ENCODE data around the gene KIAA1614. TPM values are rescaled to one million over a fixed set of nuclear protein-coding genes. Genes with fewer than 3 reads are reported as not detected.
A peak's percentile ranks its signal among the peaks of the same experiment; 100 is the strongest.

The KIAA1614 gene
- total RNA-seq, 2 donors from 2014 or later = 0.22 to 0.67 TPM

- Mint-ChIP-seq H3K36me3 (peaks cover 21% of the 10 kb centered on the region), H3K27ac (peak overlapping the region in 1 of 2 donors; percentile 17), H3K4me3 (no peak overlapping the region), H3K4me1 (ENCODE audit: low read depth in 2 of 2) (peaks cover 29% of the 10 kb centered on the region in 2 donors), H3K27me3 (no peaks in the 10 kb centered on the region), H3K9me3 (no peaks in the 10 kb centered on the region)
- no peak for ATAC-seq
- DNase-seq (ENCODE audit: low spot score) = no peak
Measured at GRCh38 chr1:180976191-180976590, 63.5 kb downstream of the KIAA1614 start.

GRCh38 chr1:180976732-180977357, 64.1 kb downstream of the KIAA1614 start:
- Mint-ChIP-seq H3K27me3 (no peaks in the 10 kb centered on the region), H3K36me3 (peaks cover 21% of the 10 kb centered on the region), H3K4me3 (no peak overlapping the region), H3K9me3 (no peaks in the 10 kb centered on the region), H3K27ac (peak overlapping the region in 1 of 2 donors; percentile 17), H3K4me1 (ENCODE audit: low read depth in 2 of 2) (peaks cover 30 to 31% of the 10 kb centered on the region in 2 donors)
- ATAC-seq = peak in 1 of 2 donors; percentile 31
- DNase-seq (ENCODE audit: low spot score) = no peak

- Mint-ChIP-seq H3K36me3 (peaks cover 17% of the 10 kb centered on the region), H3K9me3 (no peaks in the 10 kb centered on the region), H3K4me1 (ENCODE audit: low read depth in 2 of 2) (peaks cover 17 to 19% of the 10 kb centered on the region in 2 donors), H3K4me3 (peak overlapping the region; percentile 35), H3K27me3 (no peaks in the 10 kb centered on the region), H3K27ac (peak overlapping the region; percentile 2 to 73)
- peak; percentile 67 for DNase-seq (ENCODE audit: low spot score)
- ATAC-seq = peak; percentile 76 to 78
Measured at GRCh38 chr1:180981596-180982387, 69.1 kb downstream of the KIAA1614 start.

GRCh38 chr1:180982422-180982821, 69.7 kb downstream of the KIAA1614 start:
- H3K4me3 Mint-ChIP-seq = no peak overlapping the region
- DNase-seq (ENCODE audit: low spot score) (no peak), ATAC-seq (no peak)
- no peaks in the 10 kb centered on the region for H3K9me3 Mint-ChIP-seq
- H3K27me3 Mint-ChIP-seq = no peaks in the 10 kb centered on the region
- H3K4me1 Mint-ChIP-seq (ENCODE audit: low read depth in 2 of 2) = peaks cover 10 to 25% of the 10 kb centered on the region in 2 donors
- peak overlapping the region in 1 of 2 donors; percentile 73 for H3K27ac Mint-ChIP-seq
- peaks cover 24% of the 10 kb centered on the region for H3K36me3 Mint-ChIP-seq

- DNase-seq (ENCODE audit: low spot score) (no peak), ATAC-seq (no peak)
- no peak overlapping the region for H3K4me3 Mint-ChIP-seq
- peaks cover 5 to 12% of the 10 kb centered on the region in 2 donors for H3K4me1 Mint-ChIP-seq (ENCODE audit: low read depth in 2 of 2)
- no peaks in the 10 kb centered on the region for H3K9me3 Mint-ChIP-seq
- peaks cover 21% of the 10 kb centered on the region for H3K36me3 Mint-ChIP-seq
- no peak overlapping the region for H3K27ac Mint-ChIP-seq
- no peaks in the 10 kb centered on the region for H3K27me3 Mint-ChIP-seq
Measured at GRCh38 chr1:180988253-180988752, 75.6 kb downstream of the KIAA1614 start.

GRCh38 chr1:180994262-180994661, 81.6 kb downstream of the KIAA1614 start:
- DNase-seq (ENCODE audit: low spot score) = no peak
- no peak overlapping the region for H3K4me3 Mint-ChIP-seq
- ATAC-seq = peak in 1 of 2 donors; percentile 59
- no peaks in the 10 kb centered on the region for H3K9me3 Mint-ChIP-seq
- H3K36me3 Mint-ChIP-seq = peaks cover 11% of the 10 kb centered on the region
- H3K4me1 Mint-ChIP-seq (ENCODE audit: low read depth in 2 of 2) = peaks cover 10 to 13% of the 10 kb centered on the region in 2 donors
- no peak overlapping the region for H3K27ac Mint-ChIP-seq
- H3K27me3 Mint-ChIP-seq = no peaks in the 10 kb centered on the region

GRCh38 chr1:180997843-180998504, 85.3 kb downstream of the KIAA1614 start:
- Mint-ChIP-seq H3K36me3 (peaks cover 27% of the 10 kb centered on the region), H3K4me1 (ENCODE audit: low read depth in 2 of 2) (peaks cover 15 to 17% of the 10 kb centered on the region in 2 donors)

More at GRCh38 chr1:180997843-180998504, 85.3 kb downstream of the KIAA1614 start:
- H3K9me3 Mint-ChIP-seq = no peaks in the 10 kb centered on the region
- no peak overlapping the region for H3K4me3 Mint-ChIP-seq
- no peak overlapping the region for H3K27ac Mint-ChIP-seq
- ATAC-seq (no peak), DNase-seq (ENCODE audit: low spot score) (no peak)
- H3K27me3 Mint-ChIP-seq = no peaks in the 10 kb centered on the region

Other genes starting within 250 kb of the KIAA1614 start
- gene STX6, start 110.0 kb downstream of the KIAA1614 start, total RNA-seq = 10 to 100 TPM; 25.0 to 26.2 TPM
- 10 to 100 TPM; 26.9 to 70.4 TPM for gene MR1, start 121.1 kb downstream of the KIAA1614 start, total RNA-seq
- gene IER5, start 175.8 kb downstream of the KIAA1614 start, total RNA-seq = 10 to 100 TPM; 57.1 to 91.7 TPM